ENCODE results near the gene MMP23B.

DNA sequence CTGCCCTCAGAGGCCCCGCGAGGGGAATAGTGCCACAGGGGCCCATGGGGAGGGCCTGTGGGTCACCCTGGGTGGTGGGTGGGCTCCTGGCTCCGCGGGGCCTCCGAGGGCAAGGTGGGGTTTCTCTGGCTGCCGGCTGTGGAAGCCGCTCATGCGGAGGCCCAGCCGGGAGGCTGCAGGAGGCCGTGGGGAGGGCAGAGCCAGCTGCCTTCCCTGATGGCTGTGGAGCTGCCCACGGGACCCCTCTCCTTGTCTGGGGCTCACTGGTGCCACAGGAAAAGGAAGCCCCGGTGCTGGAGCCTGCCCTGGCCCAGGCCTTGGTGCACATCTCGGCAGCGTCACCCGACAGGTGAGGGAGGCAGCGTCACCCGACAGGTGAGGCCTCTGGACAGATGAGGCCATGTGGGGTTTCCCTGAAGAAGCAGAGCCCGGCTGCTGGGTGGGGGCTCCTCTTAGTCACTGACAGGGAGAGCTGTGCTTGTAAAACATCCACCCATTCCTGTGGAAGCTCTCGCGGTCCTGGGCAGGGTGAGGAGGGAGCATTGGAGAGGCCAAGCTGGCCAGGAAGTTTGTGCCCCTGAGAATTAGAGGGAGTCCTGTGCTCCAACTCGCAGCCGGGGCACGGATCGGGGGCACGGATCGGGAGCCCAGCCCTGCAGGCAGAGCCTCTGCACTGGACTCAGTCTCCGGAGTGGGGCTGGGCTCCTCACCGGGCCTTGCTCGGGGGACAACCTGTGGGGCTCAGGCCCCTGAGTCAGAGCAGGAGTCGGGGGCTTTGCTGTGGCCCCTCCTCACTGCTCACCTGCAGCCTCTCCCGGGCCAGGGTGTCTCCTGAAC is 10.6 kb upstream of the MMP23B start:
- TF ChIP-seq, protein P1, sequence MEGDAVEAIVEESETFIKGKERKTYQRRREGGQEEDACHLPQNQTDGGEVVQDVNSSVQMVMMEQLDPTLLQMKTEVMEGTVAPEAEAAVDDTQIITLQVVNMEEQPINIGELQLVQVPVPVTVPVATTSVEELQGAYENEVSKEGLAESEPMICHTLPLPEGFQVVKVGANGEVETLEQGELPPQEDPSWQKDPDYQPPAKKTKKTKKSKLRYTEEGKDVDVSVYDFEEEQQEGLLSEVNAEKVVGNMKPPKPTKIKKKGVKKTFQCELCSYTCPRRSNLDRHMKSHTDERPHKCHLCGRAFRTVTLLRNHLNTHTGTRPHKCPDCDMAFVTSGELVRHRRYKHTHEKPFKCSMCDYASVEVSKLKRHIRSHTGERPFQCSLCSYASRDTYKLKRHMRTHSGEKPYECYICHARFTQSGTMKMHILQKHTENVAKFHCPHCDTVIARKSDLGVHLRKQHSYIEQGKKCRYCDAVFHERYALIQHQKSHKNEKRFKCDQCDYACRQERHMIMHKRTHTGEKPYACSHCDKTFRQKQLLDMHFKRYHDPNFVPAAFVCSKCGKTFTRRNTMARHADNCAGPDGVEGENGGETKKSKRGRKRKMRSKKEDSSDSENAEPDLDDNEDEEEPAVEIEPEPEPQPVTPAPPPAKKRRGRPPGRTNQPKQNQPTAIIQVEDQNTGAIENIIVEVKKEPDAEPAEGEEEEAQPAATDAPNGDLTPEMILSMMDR (IDR thresholded peaks at IDR 0.05 in 4 of 5, conservative IDR thresholded peaks at IDR 0.05 in 1 of 5), result no peak
- no peak for TF ChIP-seq POLR2A (IDR thresholded peaks at IDR 0.05)

Measured in gastrocnemius medialis (tissue), 4 donors.